ENCODE data around the gene COL9A2.

COL9A2 gene

GRCh38 chr1:40266786-40267535, 50.1 kb downstream of the COL9A2 start:
- TF ChIP-seq, protein P1, sequence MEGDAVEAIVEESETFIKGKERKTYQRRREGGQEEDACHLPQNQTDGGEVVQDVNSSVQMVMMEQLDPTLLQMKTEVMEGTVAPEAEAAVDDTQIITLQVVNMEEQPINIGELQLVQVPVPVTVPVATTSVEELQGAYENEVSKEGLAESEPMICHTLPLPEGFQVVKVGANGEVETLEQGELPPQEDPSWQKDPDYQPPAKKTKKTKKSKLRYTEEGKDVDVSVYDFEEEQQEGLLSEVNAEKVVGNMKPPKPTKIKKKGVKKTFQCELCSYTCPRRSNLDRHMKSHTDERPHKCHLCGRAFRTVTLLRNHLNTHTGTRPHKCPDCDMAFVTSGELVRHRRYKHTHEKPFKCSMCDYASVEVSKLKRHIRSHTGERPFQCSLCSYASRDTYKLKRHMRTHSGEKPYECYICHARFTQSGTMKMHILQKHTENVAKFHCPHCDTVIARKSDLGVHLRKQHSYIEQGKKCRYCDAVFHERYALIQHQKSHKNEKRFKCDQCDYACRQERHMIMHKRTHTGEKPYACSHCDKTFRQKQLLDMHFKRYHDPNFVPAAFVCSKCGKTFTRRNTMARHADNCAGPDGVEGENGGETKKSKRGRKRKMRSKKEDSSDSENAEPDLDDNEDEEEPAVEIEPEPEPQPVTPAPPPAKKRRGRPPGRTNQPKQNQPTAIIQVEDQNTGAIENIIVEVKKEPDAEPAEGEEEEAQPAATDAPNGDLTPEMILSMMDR (IDR thresholded peaks at IDR 0.05; ENCODE audit: unreplicated experiment in 3 of 3) = no peak
- no peaks in the 10 kb centered on the region for H3K27me3 Mint-ChIP-seq (ENCODE audit: low read depth)
- H3K36me3 Mint-ChIP-seq (ENCODE audit: low read depth) = peaks cover 50% of the 10 kb centered on the region
- peaks cover 4% of the 10 kb centered on the region for H3K4me1 Mint-ChIP-seq
- peak overlapping the region in 1 of 3 experiments; percentile 48 for H3K27ac Mint-ChIP-seq
- H3K4me3 Mint-ChIP-seq = no peak overlapping the region
- no peaks in the 10 kb centered on the region for H3K9me3 Mint-ChIP-seq

DNA sequence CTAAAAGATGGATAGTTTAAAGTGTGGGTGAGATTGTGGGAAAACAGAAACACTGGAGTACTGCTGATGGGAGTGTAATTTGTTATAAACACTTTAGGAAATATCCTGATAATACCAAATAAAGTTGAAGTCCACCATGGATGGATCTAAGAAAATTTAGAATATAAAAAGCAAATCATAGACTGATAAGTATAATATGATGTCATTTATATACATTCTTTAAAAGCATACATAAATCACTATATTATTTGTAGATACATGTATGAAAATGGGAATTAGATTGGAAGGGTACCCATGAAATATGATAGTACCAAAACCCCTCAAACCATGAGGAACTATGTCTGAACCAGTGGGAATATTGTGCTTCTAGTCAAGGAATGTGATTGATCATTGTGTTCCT, 51.2 kb downstream of the COL9A2 start:
- H3K27me3 Mint-ChIP-seq (ENCODE audit: low read depth) = no peaks in the 10 kb centered on the region
- H3K36me3 Mint-ChIP-seq (ENCODE audit: low read depth) = peaks cover 54% of the 10 kb centered on the region
- no peak overlapping the region for H3K27ac Mint-ChIP-seq
- peaks cover 4% of the 10 kb centered on the region for H3K4me1 Mint-ChIP-seq
- H3K9me3 Mint-ChIP-seq = no peaks in the 10 kb centered on the region
- H3K4me3 Mint-ChIP-seq = no peak overlapping the region
- TF ChIP-seq, protein P1 (IDR thresholded peaks at IDR 0.05; ENCODE audit: unreplicated experiment in 3 of 3) = no peak

- H3K4me1 Mint-ChIP-seq = peaks cover 7% of the 10 kb centered on the region
- no peak overlapping the region for H3K27ac Mint-ChIP-seq
- H3K36me3 Mint-ChIP-seq (ENCODE audit: low read depth) = peaks cover 54% of the 10 kb centered on the region
- TF ChIP-seq, protein P1 (IDR thresholded peaks at IDR 0.05; ENCODE audit: unreplicated experiment in 3 of 3) = no peak
- no peaks in the 10 kb centered on the region for H3K9me3 Mint-ChIP-seq
- no peaks in the 10 kb centered on the region for H3K27me3 Mint-ChIP-seq (ENCODE audit: low read depth)
- H3K4me3 Mint-ChIP-seq = no peak overlapping the region
Observed at GRCh38 chr1:40265298-40265697, 51.8 kb downstream of the COL9A2 start.

GRCh38 chr1:40264354-40264781, 52.7 kb downstream of the COL9A2 start:
- H3K27ac Mint-ChIP-seq = no peak overlapping the region
- H3K4me3 Mint-ChIP-seq = no peak overlapping the region
- H3K36me3 Mint-ChIP-seq (ENCODE audit: low read depth) = peaks cover 46% of the 10 kb centered on the region
- peaks cover 14% of the 10 kb centered on the region for H3K4me1 Mint-ChIP-seq
- H3K9me3 Mint-ChIP-seq = no peaks in the 10 kb centered on the region
- TF ChIP-seq, protein P1 (IDR thresholded peaks at IDR 0.05; ENCODE audit: unreplicated experiment in 3 of 3) = no peak
- no peaks in the 10 kb centered on the region for H3K27me3 Mint-ChIP-seq (ENCODE audit: low read depth)

GRCh38 chr1:40258445-40258769, 58.7 kb downstream of the COL9A2 start:
- TF ChIP-seq, protein P1 (IDR thresholded peaks at IDR 0.05; ENCODE audit: unreplicated experiment in 3 of 3) = no peak
- Mint-ChIP-seq H3K9me3 (no peaks in the 10 kb centered on the region), H3K27me3 (ENCODE audit: low read depth) (no peaks in the 10 kb centered on the region), H3K36me3 (ENCODE audit: low read depth) (peaks cover 27% of the 10 kb centered on the region), H3K4me3 (peak overlapping the region; percentile 97 to 98 (median 97)), H3K27ac (peak overlapping the region; percentile 98 to 99 (median 98)), H3K4me1 (peaks cover 22% of the 10 kb centered on the region)

Data from nephron (organoid).